ENCODE measurements around the gene DIAPH2.

The DIAPH2 gene

GRCh38 chrX:97238632-97239031 is 554.0 kb downstream of the DIAPH2 start:
- H3K27ac Mint-ChIP-seq, result no peak overlapping the region
- no peaks in the 10 kb centered on the region for H3K9me3 Mint-ChIP-seq
- no peak overlapping the region for H3K4me3 Mint-ChIP-seq
- H3K27me3 Mint-ChIP-seq, result no peaks in the 10 kb centered on the region
- no peaks in the 10 kb centered on the region for H3K4me1 Mint-ChIP-seq (ENCODE audit: low read depth)
- no peaks in the 10 kb centered on the region for H3K36me3 Mint-ChIP-seq (ENCODE audit: low read depth)

GRCh38 chrX:97252111-97252510 is 567.5 kb downstream of the DIAPH2 start:
- Mint-ChIP-seq H3K4me1 (ENCODE audit: low read depth) (no peaks in the 10 kb centered on the region), H3K27ac (no peak overlapping the region), H3K9me3 (no peaks in the 10 kb centered on the region), H3K36me3 (ENCODE audit: low read depth) (peaks cover 5% of the 10 kb centered on the region), H3K4me3 (no peak overlapping the region), H3K27me3 (no peaks in the 10 kb centered on the region)

GRCh38 chrX:97260679-97261078 is 576.0 kb downstream of the DIAPH2 start:
- Mint-ChIP-seq H3K4me1 (ENCODE audit: low read depth) (no peaks in the 10 kb centered on the region), H3K27me3 (no peaks in the 10 kb centered on the region), H3K9me3 (no peaks in the 10 kb centered on the region), H3K27ac (no peak overlapping the region), H3K36me3 (ENCODE audit: low read depth) (peaks cover 4% of the 10 kb centered on the region), H3K4me3 (no peak overlapping the region)

- Mint-ChIP-seq H3K27me3 (no peaks in the 10 kb centered on the region), H3K4me3 (no peak overlapping the region), H3K36me3 (ENCODE audit: low read depth) (no peaks in the 10 kb centered on the region), H3K9me3 (no peaks in the 10 kb centered on the region), H3K4me1 (ENCODE audit: low read depth) (no peaks in the 10 kb centered on the region), H3K27ac (no peak overlapping the region)
Observed at GRCh38 chrX:97266406-97267121, 581.9 kb downstream of the DIAPH2 start.

- H3K27me3 Mint-ChIP-seq, result no peaks in the 10 kb centered on the region
- no peak overlapping the region for H3K27ac Mint-ChIP-seq
- no peaks in the 10 kb centered on the region for H3K4me1 Mint-ChIP-seq (ENCODE audit: low read depth)
- H3K36me3 Mint-ChIP-seq (ENCODE audit: low read depth), result no peaks in the 10 kb centered on the region
- no peaks in the 10 kb centered on the region for H3K9me3 Mint-ChIP-seq
- H3K4me3 Mint-ChIP-seq, result no peak overlapping the region
Observed at GRCh38 chrX:97267396-97268181, 582.9 kb downstream of the DIAPH2 start.

GRCh38 chrX:97268182-97268680 is 583.6 kb downstream of the DIAPH2 start:
- no peaks in the 10 kb centered on the region for H3K9me3 Mint-ChIP-seq
- H3K36me3 Mint-ChIP-seq (ENCODE audit: low read depth), result no peaks in the 10 kb centered on the region
- H3K27me3 Mint-ChIP-seq, result no peaks in the 10 kb centered on the region
- no peak overlapping the region for H3K27ac Mint-ChIP-seq
- H3K4me3 Mint-ChIP-seq, result no peak overlapping the region
- H3K4me1 Mint-ChIP-seq (ENCODE audit: low read depth), result no peaks in the 10 kb centered on the region

- no peaks in the 10 kb centered on the region for H3K4me1 Mint-ChIP-seq (ENCODE audit: low read depth)
- H3K27ac Mint-ChIP-seq, result no peak overlapping the region
- no peaks in the 10 kb centered on the region for H3K9me3 Mint-ChIP-seq
- H3K27me3 Mint-ChIP-seq, result no peaks in the 10 kb centered on the region
- no peaks in the 10 kb centered on the region for H3K36me3 Mint-ChIP-seq (ENCODE audit: low read depth)
- H3K4me3 Mint-ChIP-seq, result no peak overlapping the region
Observed at GRCh38 chrX:97284531-97284930, 599.9 kb downstream of the DIAPH2 start.

- Mint-ChIP-seq H3K4me3 (no peak overlapping the region), H3K36me3 (ENCODE audit: low read depth) (no peaks in the 10 kb centered on the region), H3K27ac (no peak overlapping the region), H3K9me3 (no peaks in the 10 kb centered on the region), H3K4me1 (ENCODE audit: low read depth) (no peaks in the 10 kb centered on the region), H3K27me3 (no peaks in the 10 kb centered on the region)
Observed at GRCh38 chrX:97290199-97290598, 605.6 kb downstream of the DIAPH2 start.

- Mint-ChIP-seq H3K4me1 (ENCODE audit: low read depth) (no peaks in the 10 kb centered on the region), H3K27ac (no peak overlapping the region), H3K9me3 (no peaks in the 10 kb centered on the region), H3K36me3 (ENCODE audit: low read depth) (no peaks in the 10 kb centered on the region), H3K4me3 (no peak overlapping the region), H3K27me3 (no peaks in the 10 kb centered on the region)
Observed at GRCh38 chrX:97294041-97294440, 609.4 kb downstream of the DIAPH2 start.

- Mint-ChIP-seq H3K27me3 (no peaks in the 10 kb centered on the region), H3K36me3 (ENCODE audit: low read depth) (no peaks in the 10 kb centered on the region), H3K4me1 (ENCODE audit: low read depth) (no peaks in the 10 kb centered on the region), H3K27ac (no peak overlapping the region), H3K4me3 (no peak overlapping the region), H3K9me3 (no peaks in the 10 kb centered on the region)
Observed at GRCh38 chrX:97295954-97296353, 611.3 kb downstream of the DIAPH2 start.

- no peak overlapping the region for H3K4me3 Mint-ChIP-seq
- no peaks in the 10 kb centered on the region for H3K9me3 Mint-ChIP-seq
- no peaks in the 10 kb centered on the region for H3K27me3 Mint-ChIP-seq
- no peaks in the 10 kb centered on the region for H3K36me3 Mint-ChIP-seq (ENCODE audit: low read depth)
- H3K27ac Mint-ChIP-seq, result no peak overlapping the region
- H3K4me1 Mint-ChIP-seq (ENCODE audit: low read depth), result no peaks in the 10 kb centered on the region
Observed at GRCh38 chrX:97306771-97307470, 622.3 kb downstream of the DIAPH2 start.

- H3K4me3 Mint-ChIP-seq, result no peak overlapping the region
- H3K27ac Mint-ChIP-seq, result no peak overlapping the region
- H3K27me3 Mint-ChIP-seq, result no peaks in the 10 kb centered on the region
- no peaks in the 10 kb centered on the region for H3K9me3 Mint-ChIP-seq
- no peaks in the 10 kb centered on the region for H3K36me3 Mint-ChIP-seq (ENCODE audit: low read depth)
- no peaks in the 10 kb centered on the region for H3K4me1 Mint-ChIP-seq (ENCODE audit: low read depth)
Observed at GRCh38 chrX:97308171-97308570, 623.5 kb downstream of the DIAPH2 start.

GRCh38 chrX:97309487-97310116 is 625.0 kb downstream of the DIAPH2 start:
- Mint-ChIP-seq H3K36me3 (ENCODE audit: low read depth) (no peaks in the 10 kb centered on the region), H3K27me3 (no peaks in the 10 kb centered on the region), H3K4me3 (no peak overlapping the region), H3K4me1 (ENCODE audit: low read depth) (no peaks in the 10 kb centered on the region), H3K27ac (no peak overlapping the region), H3K9me3 (no peaks in the 10 kb centered on the region)

GRCh38 chrX:97310373-97310772 is 625.7 kb downstream of the DIAPH2 start:
- Mint-ChIP-seq H3K9me3 (no peaks in the 10 kb centered on the region), H3K27me3 (no peaks in the 10 kb centered on the region), H3K4me1 (ENCODE audit: low read depth) (no peaks in the 10 kb centered on the region), H3K36me3 (ENCODE audit: low read depth) (no peaks in the 10 kb centered on the region), H3K27ac (no peak overlapping the region), H3K4me3 (no peak overlapping the region)
